GM18502 (cell line): Measurements from ENCODE around the gene MBOAT1.
"Not testable (repeated sequence)": the region's sequence is repeated elsewhere in the genome, so short reads cannot be mapped to it uniquely, and the experiment has no call there.

Source experiments
- ATAC-seq: cut with Tn5 transposase; IDR thresholded peaks from one replicate; pipeline ENCODE4 v1.9.1; 2021; ENCODE audit warnings: mild to moderate bottlenecking; ENCODE audit not compliant: unreplicated experiment, poor library complexity

Gene MBOAT1

GRCh38 chr6:20204512-20204894, 7.8 kb downstream of the MBOAT1 start:
- ATAC-seq = no peak

DNA sequence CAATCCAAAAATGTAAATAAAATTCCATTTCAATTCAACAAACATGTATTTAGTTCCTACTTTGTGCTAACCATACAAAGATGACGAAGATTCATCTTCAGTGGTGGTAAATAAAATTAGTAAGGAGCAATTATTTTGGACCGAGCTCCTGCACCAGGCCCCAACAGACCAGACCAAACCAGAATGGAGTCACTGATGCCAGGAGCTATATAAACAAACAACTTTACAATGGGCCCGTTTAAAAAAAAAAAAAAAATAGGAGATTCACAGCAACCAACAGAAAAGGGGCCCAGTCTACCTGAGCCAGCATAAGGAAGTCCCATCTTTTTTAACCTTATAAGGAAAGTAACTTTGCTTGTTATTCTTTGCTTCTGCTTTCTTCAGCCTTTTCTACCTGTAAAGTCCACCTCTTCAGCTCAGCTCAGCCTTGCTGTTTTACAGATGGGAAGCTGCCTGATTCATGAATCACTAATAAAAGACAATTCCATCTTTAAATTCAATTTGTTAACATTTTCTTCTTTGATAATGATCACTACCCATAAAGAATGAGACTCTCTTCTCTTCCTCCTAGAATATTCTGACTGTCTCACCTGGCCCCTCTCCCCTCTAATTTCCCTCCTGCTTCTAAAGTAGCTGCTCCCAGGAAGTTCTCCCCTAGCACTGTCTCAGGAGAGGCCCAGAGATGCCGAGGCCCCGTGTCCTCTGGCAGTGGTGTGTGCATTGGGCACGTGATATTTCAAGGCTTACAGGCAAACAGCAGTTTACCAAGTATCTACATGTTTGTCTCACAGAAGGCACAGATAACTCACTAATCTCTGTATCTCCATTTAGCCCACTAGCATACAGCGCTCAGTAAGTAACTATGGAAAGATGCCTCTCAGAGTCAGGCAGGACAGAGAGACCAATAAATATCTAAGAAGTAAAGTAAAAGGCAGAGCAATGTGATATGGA, 8.4 kb downstream of the MBOAT1 start:
- ATAC-seq = no peak

GRCh38 chr6:20202699-20203302, 9.5 kb downstream of the MBOAT1 start:
- no peak for ATAC-seq

DNA sequence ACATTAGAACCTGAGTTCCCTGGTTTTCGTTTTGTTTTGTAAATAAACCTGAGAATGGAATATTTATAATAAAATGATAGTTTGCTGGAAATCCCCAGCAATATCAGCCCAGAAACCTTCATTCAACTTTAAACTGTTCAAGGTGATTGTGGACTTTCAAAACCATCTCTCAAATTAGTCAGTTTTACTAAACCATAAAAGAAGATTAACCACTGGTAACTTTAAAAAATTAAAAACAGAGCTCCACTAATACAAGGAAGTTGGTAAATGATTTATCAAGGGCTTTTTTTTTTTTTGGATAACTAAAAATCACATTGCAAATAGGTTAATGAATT, 10.0 kb downstream of the MBOAT1 start:
- ATAC-seq = peak; percentile 34

GRCh38 chr6:20200761-20201630, 11.3 kb downstream of the MBOAT1 start:
- no peak for ATAC-seq

- ATAC-seq = no peak
These were observed 13.5 kb downstream of the MBOAT1 start for GRCh38 chr6:20198775-20199174.

DNA sequence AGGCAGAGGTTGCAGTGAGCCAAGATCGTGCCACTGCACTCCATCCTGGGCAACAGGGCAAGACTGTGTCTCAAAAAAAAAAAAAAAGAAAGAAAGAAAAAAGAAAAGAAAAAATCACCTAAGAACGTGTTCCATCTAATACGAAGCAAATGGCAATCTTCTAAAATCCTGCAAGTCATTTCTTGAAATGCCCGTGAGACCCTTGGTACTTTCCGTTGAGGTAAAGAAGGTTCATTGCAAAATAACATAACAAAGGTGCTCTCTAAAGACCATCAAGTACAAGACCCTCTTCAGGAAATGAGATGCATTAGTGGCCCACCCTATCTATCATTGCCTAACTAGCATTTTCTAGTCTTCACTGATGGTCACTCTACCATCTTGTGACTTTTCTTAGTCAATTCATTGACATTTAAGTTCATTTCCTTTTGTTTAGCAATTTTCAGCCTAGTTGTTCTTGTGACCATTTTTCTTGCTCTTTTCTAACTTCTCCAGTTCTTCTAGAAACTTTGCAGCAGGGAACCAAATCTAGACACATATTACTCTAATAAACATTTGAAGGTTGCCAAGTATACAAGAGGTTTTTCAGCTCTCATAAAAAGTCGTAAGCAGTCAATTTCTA, 14.0 kb downstream of the MBOAT1 start:
- ATAC-seq = no peak

DNA sequence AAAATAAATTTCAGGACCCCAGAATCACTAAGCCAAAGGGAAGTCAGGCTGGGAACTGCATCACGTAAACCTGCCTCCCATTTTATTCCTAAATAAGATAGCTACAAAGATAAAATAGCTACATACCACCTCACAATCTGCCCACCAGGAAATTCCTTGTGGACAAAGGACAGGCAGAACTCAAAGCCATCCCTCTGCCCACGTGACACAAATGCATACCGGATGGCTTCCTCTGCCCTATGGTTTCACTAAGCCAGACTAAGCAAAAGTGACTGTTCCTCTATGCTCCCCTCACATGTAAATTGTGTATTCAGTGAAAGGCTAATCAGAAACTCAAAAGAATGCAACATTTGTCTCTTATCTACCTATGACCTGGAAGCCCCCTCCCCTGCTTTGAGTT, 15.0 kb downstream of the MBOAT1 start:
- no peak for ATAC-seq

GRCh38 chr6:20192625-20193024, 19.6 kb downstream of the MBOAT1 start:
- ATAC-seq = no peak

GRCh38 chr6:20191992-20192391, 20.3 kb downstream of the MBOAT1 start:
- ATAC-seq = no peak

GRCh38 chr6:20188630-20189075, 23.6 kb downstream of the MBOAT1 start:
- no peak for ATAC-seq

- ATAC-seq = no peak
These were observed 25.3 kb downstream of the MBOAT1 start for GRCh38 chr6:20186981-20187380.

GRCh38 chr6:20183706-20184105, 28.6 kb downstream of the MBOAT1 start:
- no peak for ATAC-seq

DNA sequence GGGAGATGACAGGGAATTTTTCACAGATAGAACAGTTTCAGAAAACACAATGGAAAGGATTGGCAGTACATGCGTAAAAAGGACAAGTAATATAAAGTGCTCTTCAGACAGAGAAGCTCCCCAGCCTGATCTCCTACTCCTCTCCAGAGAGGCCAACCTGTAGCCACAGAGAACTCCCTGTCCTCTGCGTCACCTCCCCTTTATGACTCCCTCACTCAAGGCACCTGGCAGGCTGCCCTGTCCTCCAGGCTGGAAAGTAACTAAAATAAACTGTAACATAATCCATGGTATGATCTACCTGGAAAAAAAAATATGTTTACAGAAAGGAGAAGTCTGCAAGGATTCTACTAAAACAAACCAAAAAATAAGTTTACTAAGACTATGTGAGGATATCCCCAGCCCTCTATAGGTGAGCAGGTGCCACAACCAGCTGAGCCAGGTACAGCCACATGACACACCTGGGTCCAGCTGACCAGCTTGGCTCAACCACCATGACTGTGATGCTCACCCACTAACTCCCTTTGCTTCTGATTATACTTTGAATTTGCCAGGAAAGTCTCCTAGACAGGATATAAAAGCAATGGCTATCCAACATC, 29.2 kb downstream of the MBOAT1 start:
- ATAC-seq = no peak

GRCh38 chr6:20182069-20182468, 30.2 kb downstream of the MBOAT1 start:
- no peak for ATAC-seq

DNA sequence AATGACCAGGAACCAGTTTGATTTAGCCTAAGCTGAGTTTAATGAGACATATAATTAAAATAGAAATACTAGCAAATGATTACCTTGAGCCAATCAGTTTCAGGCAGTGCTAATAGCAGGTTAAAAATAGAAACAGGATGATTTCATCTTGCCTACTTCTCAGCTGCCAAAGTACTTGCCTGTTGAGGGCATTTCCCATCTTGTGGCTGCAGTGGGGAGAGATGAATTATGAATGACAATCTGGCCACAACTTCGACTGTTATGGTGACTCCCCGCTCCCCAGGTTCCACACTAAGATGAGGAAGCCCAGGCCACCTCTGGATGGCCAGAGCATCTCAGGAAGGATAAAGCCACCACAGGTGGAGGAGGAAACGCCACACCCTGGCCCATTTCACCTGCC, 31.3 kb downstream of the MBOAT1 start:
- ATAC-seq = peak; percentile 73

- ATAC-seq = not testable (repeated sequence)
These were observed 32.8 kb downstream of the MBOAT1 start for GRCh38 chr6:20179287-20180045.

DNA sequence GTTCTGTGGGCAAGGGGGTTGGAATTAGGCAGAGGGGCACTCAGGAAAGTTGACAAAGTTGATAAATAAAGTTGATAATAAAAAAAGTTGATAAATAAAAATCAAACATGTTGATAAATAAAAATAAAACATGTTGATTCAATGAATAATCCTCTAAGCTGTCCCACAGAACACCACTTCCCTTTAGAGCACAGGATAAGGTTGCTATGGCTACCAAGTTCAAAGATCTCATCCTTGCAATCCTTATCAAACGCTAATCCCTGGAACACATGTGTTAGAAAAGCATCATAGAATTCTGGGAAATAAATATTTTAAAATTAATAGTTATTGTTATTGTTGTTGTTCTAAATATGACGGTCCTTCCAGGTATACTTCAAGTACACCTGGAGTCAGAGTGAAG, 33.9 kb downstream of the MBOAT1 start:
- ATAC-seq = no peak

- ATAC-seq = no peak
These were observed 36.4 kb downstream of the MBOAT1 start for GRCh38 chr6:20175810-20176410.
